GM12878 (cell line): ENCODE data around the gene RHEX. TPM values are rescaled to one million over a fixed set of nuclear protein-coding genes. Genes with fewer than 3 reads are reported as not detected.

ENCODE experiments used
- ATAC-seq: fragments of 200-7000 bp; cut with Tn5 transposase; 3 replicates; pipeline ENCODE4 v1.9.1; 2020; ENCODE audit warnings: mild to moderate bottlenecking, moderate library complexity
- BruUV-seq: library from RNA; stranded (reverse); fragments of 400-500 nt; replicated peaks from 2 replicates; lab custom pipeline; 2021; lab: Mats Ljungman, UMichigan
- CTCF ChIA-PET: fragments of 300-600 bp; sonication (Branson Sonifier 250); formaldehyde crosslinking; extraction: SDS; loops from one replicate; lab custom pipeline; 2021; ENCODE audit warnings: inconsistent platforms; lab: Yijun Ruan, JAX
- POLR2A ChIA-PET: fragments of 350-600 bp; formaldehyde crosslinking; extraction: SDS; loops from one replicate; lab custom pipeline; 2021; ENCODE audit warnings: inconsistent platforms; lab: Charles Lee
- RAD21 ChIA-PET: fragments of 300-600 bp; sonication (Branson Sonifier 250); formaldehyde crosslinking; loops from one replicate; lab custom pipeline; 2023; ENCODE audit warnings: antibody characterized with exemption; ENCODE audit not compliant: unreplicated experiment; lab: Charles Lee
- SMC1A ChIA-PET: fragments of 300-600 bp; sonication (Branson Sonifier 250); formaldehyde crosslinking; loops from one replicate; lab custom pipeline; 2023; ENCODE audit not compliant: unreplicated experiment, uncharacterized antibody; lab: Charles Lee
- DNase-seq: peaks from one replicate; pipeline ENCODE4 v3.0.0-alpha.2; 2011; ENCODE audit warnings: low read depth, low spot score
- FAIRE-seq: peaks from 3 replicates; lab custom pipeline; 2011; peaks lifted over from hg19 to GRCh38; lab: Jason Lieb, UNC
- H2AFZ ChIP-seq: 2 replicates; pipeline ENCODE4 v1.6.0; 2011; ENCODE audit warnings: low read depth, low read length, control low read depth; ENCODE audit not compliant: control insufficient read depth
- H3K27ac ChIP-seq: 2 replicates; pipeline ENCODE4 v1.5.1; 2011; ENCODE audit warnings: control low read depth; ENCODE audit not compliant: control insufficient read depth, insufficient read depth
- H3K27me3 ChIP-seq, 2 experiments: replicated peaks in 1 of 2; 2 replicates each; pipeline versions ENCODE4 v1.6.0 to v1.6.1; 2011; ENCODE audit warnings: low read length in 1 of 2; ENCODE audit not compliant: control insufficient read depth in 2 of 2, insufficient read depth in 2 of 2
- H3K36me3 ChIP-seq, 2 experiments: 2 replicates each; pipeline ENCODE4 v1.5.1; 2011; ENCODE audit warnings: low read length in 1 of 2; ENCODE audit not compliant: control insufficient read depth in 2 of 2, insufficient read depth in 2 of 2
- H3K4me1 ChIP-seq: 2 replicates; pipeline ENCODE4 v1.6.1; 2011; ENCODE audit warnings: mild to moderate bottlenecking, low read length, moderate library complexity, mixed read lengths; ENCODE audit not compliant: control insufficient read depth, insufficient read depth
- H3K4me2 ChIP-seq: 2 replicates; pipeline ENCODE4 v1.6.0; 2011; ENCODE audit warnings: control low read depth; ENCODE audit not compliant: control insufficient read depth, insufficient read depth
- H3K4me3 ChIP-seq: fragments of 200-600 bp; sonication (generic); 2 replicates; pipeline ENCODE4 v1.5.1; 2016
- H3K79me2 ChIP-seq: 2 replicates; pipeline ENCODE4 v1.6.0; 2011; ENCODE audit warnings: low read length; ENCODE audit not compliant: control insufficient read depth, insufficient read depth
- H3K9ac ChIP-seq: 2 replicates; pipeline ENCODE4 v1.8.0; 2011; ENCODE audit warnings: low read length, control low read depth, mixed read lengths; ENCODE audit not compliant: control insufficient read depth, insufficient read depth
- H3K9me3 ChIP-seq: replicated peaks from 3 replicates; pipeline ENCODE4 v1.5.1; 2011; ENCODE audit warnings: mild to moderate bottlenecking, low read length; ENCODE audit not compliant: control insufficient read depth, insufficient read depth
- H4K20me1 ChIP-seq: 2 replicates; pipeline ENCODE4 v1.6.0; 2011; ENCODE audit not compliant: control insufficient read depth, insufficient read depth
- BHLHE40 ChIP-seq, 2 experiments: fragments of 450-650 bp in 1 of 2; IDR thresholded peaks; 2 replicates each; pipeline ENCODE4 v1.6.1; 2011 to 2017; ENCODE audit warnings: low read depth in 2 of 2, borderline replicate concordance in 1 of 2, improper control_type of control experiment in 1 of 2, low read length in 1 of 2, mild to moderate bottlenecking in 1 of 2
- EZH2 ChIP-seq: IDR thresholded peaks from 2 replicates; pipeline ENCODE4 v1.6.1; 2012; ENCODE audit warnings: low read depth, mild to moderate bottlenecking, control low read depth, inconsistent platforms, low read length, borderline replicate concordance; ENCODE audit not compliant: control insufficient read depth
- HDAC6 ChIP-seq: fragments of 200-600 bp; sonication (generic); IDR thresholded peaks from one replicate; pipeline ENCODE4 v1.8.0; 2017; ENCODE audit warnings: antibody characterized with exemption; ENCODE audit not compliant: unreplicated experiment
- HSF1 ChIP-seq: fragments of 150-350 bp; IDR thresholded peaks from 2 replicates; pipeline ENCODE4 v1.6.1; 2014; ENCODE audit warnings: mild to moderate bottlenecking, low read depth, low read length
- MEF2A ChIP-seq: IDR thresholded peaks from 2 replicates; pipeline ENCODE4 v1.6.1; 2011; ENCODE audit warnings: low read depth, mild to moderate bottlenecking, low read length, moderate library complexity; ENCODE audit not compliant: insufficient read depth
- MEF2B ChIP-seq: fragments of 450-650 bp; IDR thresholded peaks from 2 replicates; pipeline ENCODE4 v1.6.1; 2018; ENCODE audit warnings: mild to moderate bottlenecking, moderate library complexity; ENCODE audit not compliant: partially characterized antibody, poor library complexity, severe bottlenecking
- NFYA ChIP-seq: IDR thresholded peaks from 2 replicates; pipeline ENCODE4 v1.6.1; 2011; ENCODE audit warnings: low read depth, mild to moderate bottlenecking, low read length, improper control_type of control experiment, borderline replicate concordance
- NR2F1 ChIP-seq: fragments of 450-650 bp; conservative IDR thresholded peaks from 2 replicates; pipeline ENCODE4 v1.6.1; 2017; ENCODE audit warnings: mild to moderate bottlenecking
- PAX8 ChIP-seq: fragments of 450-650 bp; IDR thresholded peaks from 2 replicates; pipeline ENCODE4 v1.6.1; 2017; ENCODE audit warnings: mild to moderate bottlenecking, moderate library complexity
- POLR2AphosphoS2 ChIP-seq: IDR thresholded peaks from 2 replicates; pipeline ENCODE4 v1.6.1; 2011; ENCODE audit warnings: low read depth, mild to moderate bottlenecking, low read length, improper control_type of control experiment, moderate library complexity
- RAD21 ChIP-seq: IDR thresholded peaks from 2 replicates; pipeline ENCODE4 v1.6.1; 2011; ENCODE audit warnings: mild to moderate bottlenecking, low read depth, low read length, moderate library complexity; ENCODE audit not compliant: insufficient read depth
- RAD51 ChIP-seq: fragments of 450-650 bp; IDR thresholded peaks from 2 replicates; pipeline ENCODE4 v1.6.1; 2016; ENCODE audit warnings: moderate library complexity, mild to moderate bottlenecking, inconsistent platforms
- RUNX3 ChIP-seq: IDR thresholded peaks from 2 replicates; pipeline ENCODE4 v1.6.1; 2012; ENCODE audit warnings: low read length, inconsistent platforms
- TCF3 ChIP-seq: IDR thresholded peaks from 2 replicates; pipeline ENCODE4 v1.6.1; 2012; ENCODE audit warnings: low read depth, mild to moderate bottlenecking, low read length, borderline replicate concordance; ENCODE audit not compliant: insufficient read depth
- ZBTB4 ChIP-seq: fragments of 450-650 bp; formaldehyde crosslinking; IDR thresholded peaks from 2 replicates; pipeline ENCODE4 v1.4.0; 2022; ENCODE audit warnings: mild to moderate bottlenecking, moderate library complexity
- ZNF217 ChIP-seq: fragments of 450-650 bp; IDR thresholded peaks from 2 replicates; pipeline ENCODE4 v1.6.1; 2017; ENCODE audit warnings: antibody characterized with exemption, mild to moderate bottlenecking
- ZNF622 ChIP-seq: fragments of 450-650 bp; IDR thresholded peaks from 2 replicates; pipeline ENCODE4 v1.6.1; 2017; ENCODE audit warnings: mild to moderate bottlenecking, inconsistent platforms
- WGBS: methylation state at CpG from one replicate; pipeline ENCODE4 v1.1.6; 2016; ENCODE audit warnings: low lambda C conversion rate; ENCODE audit not compliant: insufficient replicate concordance, insufficient coverage; ENCODE audit errors: missing lambda C conversion rate; 5-methylcytosine and 5-hydroxymethylcytosine counted together
- in situ Hi-C: fragments of 300-500 bp; cut with MboI; formaldehyde crosslinking; loops from 9 replicates; pipeline ENCODE4 v1.14.3; 2018; ENCODE audit warnings: mixed read lengths
- intact Hi-C: fragments of 100-400 bp; cut with micrococcal nuclease; formaldehyde crosslinking; loops from one replicate; pipeline ENCODE4 v1.14.2; 2022; ENCODE audit not compliant: unreplicated experiment
- polyA plus RNA-seq, 11 experiments: library from polyadenylated mRNA; depleted of rRNA in 4 of 11; unstranded in 6 of 11; stranded (reverse) in 5 of 11; fragments of >200 nt; fragmentation: Nextera tagmentation in 4 of 11; fragmentation: Illumina TruSeq in 1 of 11; extraction: Ambion mirVana in 4 of 11; extraction: Trizol in 1 of 11; gene quantifications; 1 replicate in 1 of 11; 2 replicates in 10 of 11; pipeline versions ENCODE4 v1.2.1 to v1.2.3, GENCODE V29; 2011 to 2016; ENCODE audit warnings: inconsistent platforms in 2 of 11, missing spikeins in 2 of 11, low read depth in 1 of 11
- total RNA-seq, 4 experiments: library from RNA; depleted of rRNA in 3 of 4; stranded (reverse); fragments of >200 nt in 3 of 4; fragmentation: Illumina TruSeq in 1 of 4; extraction: Trizol in 1 of 4; gene quantifications; 2 replicates each; pipeline versions ENCODE4 v1.2.1 to v1.2.3, GENCODE V29; 2013 to 2021

RHEX gene
- total and polyA plus RNA-seq, 10 of the 15 experiments (the other 5 are each of a cell fraction or from before 2014, with no cell fraction given), result 2.4 to 11.4 (median 5.7) TPM

GRCh38 chr1:206035027-206035426 is 17.9 kb upstream of the RHEX start (continued):
- no peak for TF ChIP-seq TCF3
- TF ChIP-seq NFYA, result no peak

GRCh38 chr1:206036663-206037455 is 16.1 kb upstream of the RHEX start:
- RAD21 ChIA-PET, result interaction anchor here (0.6 to 2.5 kb wide), 10 partner anchors 9 to 324 kb away, joined by 3 to 13 read pairs (median 4); no protein-coding TSS in a partner anchor
- TF ChIP-seq ZBTB4 (CRISPR knock-in tag) (no peak), ZNF217 (no peak), PAX8 (no peak), MEF2B (peak; percentile 17), EZH2 (no peak), MEF2A (0 out of 2 replicates have a peak, but pooled peaks have one; percentile 42), POLR2AphosphoS2 (no peak), NR2F1 (no peak), HDAC6 (no peak), RAD51 (peak; percentile 52; the same call in 1 of the 2 replicates), HSF1 (no peak), BHLHE40 (IDR thresholded peaks at IDR 0.05; ENCODE audit: borderline replicate concordance in 1 of 2, low read depth in 2 of 2, low read length in 1 of 2) (peak; percentile 27 to 44; a peak in 2 of 4 replicates), RUNX3 (0 out of 2 replicates have a peak, but pooled peaks have one; percentile 16), ZNF622 (no peak), RAD21 (no peak)

More at GRCh38 chr1:206036663-206037455, 16.1 kb upstream of the RHEX start:
- Histone ChIP-seq H3K9ac (peak overlapping the region; percentile 12; the same call in 1 of the 2 replicates), H3K27ac (peak overlapping the region; percentile 29; the same call in 1 of the 2 replicates), H3K4me2 (peak overlapping the region; percentile 31), H3K79me2 (peaks cover 15% of the 10 kb centered on the region), H3K4me1 (peaks cover 43% of the 10 kb centered on the region), H3K9me3 (peaks cover 3% of the 10 kb centered on the region; the same call in 2 of the 3 replicates), H3K4me3 (0 out of 2 replicates have a peak overlapping the region, but pooled peaks have one; percentile 12), H3K27me3 (no peaks in the 10 kb centered on the region; a peak in 1 of 4 replicates), H3K36me3 (no peaks in the 10 kb centered on the region), H2AFZ (no peak overlapping the region), H4K20me1 (no peaks in the 10 kb centered on the region)
- POLR2A ChIA-PET, result interaction anchor here (0.7 to 0.8 kb wide), 2 partner anchors 8 to 47 kb away, joined by 3 to 5 read pairs; no protein-coding TSS in a partner anchor
- in situ Hi-C loops (no loop called here), intact Hi-C loops (no loop called here)
- WGBS, result 17% methylated on average over 2 of the region's 2 CpGs
- BruUV-seq, result no TSS peak
- FAIRE-seq, result peak; percentile 66
- no peak for DNase-seq
- CTCF ChIA-PET, result interaction anchor here (0.7 to 2.4 kb wide), 9 partner anchors 9 to 572 kb away, joined by 3 to 11 read pairs (median 3); no protein-coding TSS in a partner anchor
- SMC1A ChIA-PET, result interaction anchor here (0.6 to 3.6 kb wide), 8 partner anchors 9 to 379 kb away, joined by 3 to 19 read pairs (median 6); no protein-coding TSS in a partner anchor
- peak; percentile 52 for ATAC-seq
